Stimulated activated CD8-positive, alpha-beta memory T cell treated with anti-CD3 and anti-CD28 coated beads, Interleukin-7, amount 100 ng/mL, for 4 hours (primary cell): Measurements from ENCODE around the gene MANSC1.
"Not testable (repeated sequence)": the region's sequence is repeated elsewhere in the genome, so short reads cannot be mapped to it uniquely, and the experiment has no call there.

ENCODE experiments used
- DNase-seq, 2 donors: peaks; one replicate each; pipeline ENCODE4 v3.0.0-alpha.2; 2020; ENCODE audit warnings: low read depth in 2 of 2

MANSC1 gene

GRCh38 chr12:12326262-12326661 is 23.8 kb downstream of the MANSC1 start:
- DNase-seq = no peak

GRCh38 chr12:12323591-12323990 is 26.5 kb downstream of the MANSC1 start:
- no peak for DNase-seq

GRCh38 chr12:12323118-12323517 is 26.9 kb downstream of the MANSC1 start:
- DNase-seq = no peak

- no peak for DNase-seq
Observed at GRCh38 chr12:12319451-12320183, 30.4 kb downstream of the MANSC1 start.

GRCh38 chr12:12315838-12316237 is 34.2 kb downstream of the MANSC1 start:
- DNase-seq = no peak

GRCh38 chr12:12310695-12311094 is 39.3 kb downstream of the MANSC1 start:
- DNase-seq = not testable (repeated sequence)

- DNase-seq = no peak
Observed at GRCh38 chr12:12305568-12306300, 44.3 kb downstream of the MANSC1 start.

GRCh38 chr12:12302976-12303375 is 47.1 kb downstream of the MANSC1 start:
- DNase-seq = no peak

- no peak for DNase-seq
Observed at GRCh38 chr12:12301122-12301521, 48.9 kb downstream of the MANSC1 start.

- DNase-seq = no peak
Observed at GRCh38 chr12:12297201-12297830, 52.7 kb downstream of the MANSC1 start.

GRCh38 chr12:12294215-12295005 is 55.6 kb downstream of the MANSC1 start:
- no peak for DNase-seq

GRCh38 chr12:12290206-12290605 is 59.8 kb downstream of the MANSC1 start:
- DNase-seq = no peak

GRCh38 chr12:12286441-12286840 is 63.6 kb downstream of the MANSC1 start:
- DNase-seq = no peak

GRCh38 chr12:12282761-12283425 is 67.1 kb downstream of the MANSC1 start:
- DNase-seq = no peak

- no peak for DNase-seq
Observed at GRCh38 chr12:12282202-12282601, 67.8 kb downstream of the MANSC1 start.

GRCh38 chr12:12281134-12281533 is 68.9 kb downstream of the MANSC1 start:
- DNase-seq = no peak

- no peak for DNase-seq
Observed at GRCh38 chr12:12278899-12279298, 71.1 kb downstream of the MANSC1 start.
